RWPE2 (cell line): ENCODE measurements around the gene RPS18.
A peak's percentile ranks its signal among the peaks of the same experiment; 100 is the strongest.
"Not testable (repeated sequence)": the region's sequence is repeated elsewhere in the genome, so short reads cannot be mapped to it uniquely, and the experiment has no call there.

ENCODE experiments used
- ATAC-seq: fragments of 200-7000 bp; cut with Tn5 transposase; 3 replicates; pipeline ENCODE4 v1.9.1; 2021; ENCODE audit warnings: low read depth
- DNase-seq: peaks from one replicate; pipeline ENCODE4 v3.0.0-alpha.2; 2020; ENCODE audit warnings: low spot score
- H3K27ac ChIP-seq: fragments of 450-650 bp; 2 replicates; pipeline ENCODE4 v1.5.1; 2017; ENCODE audit warnings: mild to moderate bottlenecking; ENCODE audit not compliant: poor library complexity, severe bottlenecking
- H3K27me3 ChIP-seq: fragments of 250-450 bp; sonication (Bioruptor Pico); 2 replicates; pipeline ENCODE4 v1.5.1; 2021; ENCODE audit warnings: mild to moderate bottlenecking, moderate library complexity; ENCODE audit not compliant: insufficient read depth, poor library complexity, severe bottlenecking
- H3K36me3 ChIP-seq: fragments of 250-450 bp; sonication (Bioruptor Pico); 2 replicates; pipeline ENCODE4 v1.5.1; 2020; ENCODE audit warnings: low read depth, mild to moderate bottlenecking, moderate library complexity
- H3K4me1 ChIP-seq: fragments of 250-450 bp; sonication (Bioruptor Pico); 2 replicates; pipeline ENCODE4 v1.5.1; 2021; ENCODE audit warnings: mild to moderate bottlenecking, moderate library complexity; ENCODE audit not compliant: insufficient read depth, poor library complexity, severe bottlenecking
- H3K4me3 ChIP-seq: fragments of 250-450 bp; sonication (Bioruptor Pico); 2 replicates; pipeline ENCODE4 v1.5.1; 2021; ENCODE audit warnings: mild to moderate bottlenecking, moderate library complexity; ENCODE audit not compliant: severe bottlenecking
- H3K9me3 ChIP-seq: fragments of 250-450 bp; sonication (Bioruptor Pico); 2 replicates; pipeline ENCODE4 v1.5.1; 2021; ENCODE audit warnings: mild to moderate bottlenecking, moderate library complexity; ENCODE audit not compliant: severe bottlenecking
- CTCF ChIP-seq: fragments of 450-650 bp; IDR thresholded peaks from one replicate; pipeline ENCODE4 v1.5.1; 2017; ENCODE audit warnings: mild to moderate bottlenecking, moderate library complexity; ENCODE audit not compliant: poor library complexity, severe bottlenecking

Gene RPS18

GRCh38 chr6:33271468-33272274 lies at the start of gene RPS18, which contains the start of gene VPS52:
RPS18 (plus strand) TSS chr6:33272075; CDS start chr6:33272120, 45 bp downstream.
VPS52 (minus strand) TSS chr6:33271876; CDS start chr6:33271675, 201 bp downstream.
- Histone ChIP-seq H3K36me3 (peaks cover 76% of the 10 kb centered on the region), H3K4me3 (peak within 1 kb of the TSS; percentile 61), H3K9me3 (no peaks in the 10 kb centered on the region), H3K27me3 (no peaks in the 10 kb centered on the region), H3K4me1 (peaks cover 33% of the 10 kb centered on the region), H3K27ac (peak within 1 kb of the TSS; percentile 84)
- DNase-seq = peak; percentile 94
- TF ChIP-seq CTCF = no peak
- ATAC-seq = peak; percentile 76

- H3K4me3 ChIP-seq, H3K4me1 ChIP-seq, H3K36me3 ChIP-seq, H3K27ac ChIP-seq, H3K27me3 ChIP-seq, DNase-seq, ATAC-seq, H3K9me3 ChIP-seq: not testable (repeated sequence)
Measured at GRCh38 chr6:33226503-33227120, 45.3 kb upstream of the RPS18 start.

- Histone ChIP-seq H3K27me3 (no peaks in the 10 kb centered on the region), H3K27ac (no peak overlapping the region), H3K4me1 (no peaks in the 10 kb centered on the region), H3K9me3 (no peaks in the 10 kb centered on the region), H3K36me3 (no peaks in the 10 kb centered on the region), H3K4me3 (no peak overlapping the region)
- DNase-seq = no peak
- ATAC-seq = no peak
- no peak for TF ChIP-seq CTCF
Measured at GRCh38 chr6:33235221-33235634, 36.6 kb upstream of the RPS18 start.

GRCh38 chr6:33236328-33236727 lies 35.5 kb upstream of the RPS18 start:
- DNase-seq = no peak
- Histone ChIP-seq H3K27ac (no peak overlapping the region), H3K4me1 (no peaks in the 10 kb centered on the region), H3K27me3 (no peaks in the 10 kb centered on the region), H3K36me3 (no peaks in the 10 kb centered on the region), H3K4me3 (no peak overlapping the region), H3K9me3 (no peaks in the 10 kb centered on the region)
- no peak for ATAC-seq
- no peak for TF ChIP-seq CTCF

GRCh38 chr6:33236852-33237251 lies 35.0 kb upstream of the RPS18 start:
- Histone ChIP-seq H3K9me3 (no peaks in the 10 kb centered on the region), H3K36me3 (no peaks in the 10 kb centered on the region), H3K4me1 (no peaks in the 10 kb centered on the region), H3K27ac (no peak overlapping the region), H3K27me3 (no peaks in the 10 kb centered on the region), H3K4me3 (no peak overlapping the region)
- DNase-seq (no peak), ATAC-seq (no peak)
- TF ChIP-seq CTCF = no peak
